ENCODE measurements around the gene LHCGR. TPM values are rescaled to one million over a fixed set of nuclear protein-coding genes. Genes with fewer than 3 reads are reported as not detected.

LHCGR gene
- total and polyA plus RNA-seq, 2 of the 13 experiments (the other 11 are each of a cell fraction or from before 2014, with no cell fraction given) = not detected

DNA sequence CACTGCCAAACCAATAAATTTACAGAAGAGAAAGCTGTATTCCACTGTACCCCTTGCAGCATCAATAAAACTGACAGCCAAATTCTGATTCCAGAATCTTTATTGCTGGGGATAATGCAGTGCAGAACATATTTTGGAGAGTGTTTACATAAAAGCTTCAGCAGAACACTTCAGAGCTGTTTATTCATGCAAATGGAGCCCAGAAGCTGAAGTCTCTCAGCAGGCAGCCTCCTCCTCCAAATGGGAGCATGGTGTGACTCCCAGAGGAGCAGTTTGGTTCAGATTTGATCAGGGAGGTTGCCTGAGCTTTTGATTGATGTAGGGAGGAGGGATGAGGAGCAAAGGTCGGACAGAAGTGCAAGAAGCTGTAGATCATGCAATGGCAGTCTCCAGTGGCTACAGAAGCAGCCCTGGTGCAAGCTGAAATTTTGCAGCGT lies 22.4 kb downstream of the LHCGR start:
- H3K36me3 ChIP-seq (replicated peaks in 1 of 2; ENCODE audit: control insufficient read depth in 1 of 2, insufficient read depth in 2 of 2, low read length in 2 of 2) = no peaks in the 10 kb centered on the region
- no peak overlapping the region for H3K4me3 ChIP-seq (replicated peaks in 1 of 3; ENCODE audit: insufficient read depth in 1 of 3, low read depth in 2 of 3, low read length in 3 of 3)
- intact Hi-C loops (cut with micrococcal nuclease; ENCODE audit: unreplicated experiment) = no loop called here
- WGBS (ENCODE audit: low lambda C conversion rate) = 0% methylated on average over 2 of the region's 2 CpGs
- ChIA-PET POLR2A (no interaction called here), CTCF (ENCODE audit: low intra/inter-chr PET ratio, low total read pairs) (no interaction called here)
- no TSS peak for BruUV-seq (replicated peaks)
- H3K9me3 ChIP-seq (ENCODE audit: low read length) = no peaks in the 10 kb centered on the region
- no peaks in the 10 kb centered on the region for H3K79me2 ChIP-seq (ENCODE audit: insufficient read depth, low read length)
- FAIRE-seq (no peak), ATAC-seq (no peak), DNase-seq (ENCODE audit: low spot score) (no peak)
- H3K27me3 ChIP-seq (ENCODE audit: control insufficient read depth in 1 of 2, insufficient read depth in 2 of 2, low read length in 2 of 2) = no peaks in the 10 kb centered on the region; a peak in 1 of 5 replicates
- no peaks in the 10 kb centered on the region for H3K4me1 ChIP-seq (ENCODE audit: insufficient read depth, low read length)
- H2AFZ ChIP-seq (ENCODE audit: low read length) = no peak overlapping the region
- no peak overlapping the region for H3K27ac ChIP-seq (ENCODE audit: extremely low read length, insufficient read depth, low read length)
- H3K4me2 ChIP-seq (ENCODE audit: low read depth, low read length) = no peak overlapping the region
- H4K20me1 ChIP-seq (ENCODE audit: insufficient read depth, low read length) = no peaks in the 10 kb centered on the region
- in situ Hi-C loops (cut with HindIII; ENCODE audit: extremely low pct_ligation_motif_present, low pct_unique_long_range_greater_than_20kb) = no loop called here
- no peak overlapping the region for H3K9ac ChIP-seq (ENCODE audit: insufficient read depth, low read depth, low read length)
- no peak for TF ChIP-seq JUNB (CRISPR knock-in tag; IDR thresholded peaks at IDR 0.05; ENCODE audit: borderline replicate concordance)
- TF ChIP-seq TSC22D2 (CRISPR knock-in tag; IDR thresholded peaks at IDR 0.05; ENCODE audit: borderline replicate concordance) = no peak
- no peak for TF ChIP-seq ZNF30 (CRISPR knock-in tag; IDR thresholded peaks at IDR 0.05)
- TF ChIP-seq, protein P1, sequence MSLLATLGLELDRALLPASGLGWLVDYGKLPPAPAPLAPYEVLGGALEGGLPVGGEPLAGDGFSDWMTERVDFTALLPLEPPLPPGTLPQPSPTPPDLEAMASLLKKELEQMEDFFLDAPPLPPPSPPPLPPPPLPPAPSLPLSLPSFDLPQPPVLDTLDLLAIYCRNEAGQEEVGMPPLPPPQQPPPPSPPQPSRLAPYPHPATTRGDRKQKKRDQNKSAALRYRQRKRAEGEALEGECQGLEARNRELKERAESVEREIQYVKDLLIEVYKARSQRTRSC (CRISPR knock-in tag; IDR thresholded peaks at IDR 0.05; ENCODE audit: low read depth) = no peak
- no peak for TF ChIP-seq GZF1 (CRISPR knock-in tag; IDR thresholded peaks at IDR 0.05)
- no peak for TF ChIP-seq FLYWCH1 (CRISPR knock-in tag; IDR thresholded peaks at IDR 0.05)
- TF ChIP-seq, protein P2, sequence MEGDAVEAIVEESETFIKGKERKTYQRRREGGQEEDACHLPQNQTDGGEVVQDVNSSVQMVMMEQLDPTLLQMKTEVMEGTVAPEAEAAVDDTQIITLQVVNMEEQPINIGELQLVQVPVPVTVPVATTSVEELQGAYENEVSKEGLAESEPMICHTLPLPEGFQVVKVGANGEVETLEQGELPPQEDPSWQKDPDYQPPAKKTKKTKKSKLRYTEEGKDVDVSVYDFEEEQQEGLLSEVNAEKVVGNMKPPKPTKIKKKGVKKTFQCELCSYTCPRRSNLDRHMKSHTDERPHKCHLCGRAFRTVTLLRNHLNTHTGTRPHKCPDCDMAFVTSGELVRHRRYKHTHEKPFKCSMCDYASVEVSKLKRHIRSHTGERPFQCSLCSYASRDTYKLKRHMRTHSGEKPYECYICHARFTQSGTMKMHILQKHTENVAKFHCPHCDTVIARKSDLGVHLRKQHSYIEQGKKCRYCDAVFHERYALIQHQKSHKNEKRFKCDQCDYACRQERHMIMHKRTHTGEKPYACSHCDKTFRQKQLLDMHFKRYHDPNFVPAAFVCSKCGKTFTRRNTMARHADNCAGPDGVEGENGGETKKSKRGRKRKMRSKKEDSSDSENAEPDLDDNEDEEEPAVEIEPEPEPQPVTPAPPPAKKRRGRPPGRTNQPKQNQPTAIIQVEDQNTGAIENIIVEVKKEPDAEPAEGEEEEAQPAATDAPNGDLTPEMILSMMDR (CRISPR knock-in tag; IDR thresholded peaks at IDR 0.05) = no peak
- no peak for TF ChIP-seq ZNF556 (CRISPR knock-in tag; IDR thresholded peaks at IDR 0.05; ENCODE audit: borderline replicate concordance)
- no peak for TF ChIP-seq ZNF10 (CRISPR knock-in tag; IDR thresholded peaks at IDR 0.05; ENCODE audit: borderline replicate concordance, low read depth)
- no peak for TF ChIP-seq ZNF44 (CRISPR knock-in tag; IDR thresholded peaks at IDR 0.05)

Data from HepG2 (cell line).